A673 (cell line): ENCODE measurements around the gene GADL1.

Source experiments
- CTCF ChIP-seq: fragments of 300-800, 200-600 bp; sonication (generic); conservative IDR thresholded peaks from 2 replicates; pipeline ENCODE4 v1.5.1; 2017; ENCODE audit warnings: low read depth, mild to moderate bottlenecking, antibody characterized with exemption, low read length, moderate library complexity, mixed read lengths
- EZH2 ChIP-seq: fragments of 200-600 bp; sonication (generic); IDR thresholded peaks from 2 replicates; pipeline ENCODE4 v1.6.1; 2017; ENCODE audit warnings: borderline replicate concordance, low read depth, mild to moderate bottlenecking, mixed read lengths, antibody characterized with exemption, low read length; ENCODE audit not compliant: poor library complexity, severe bottlenecking

GRCh38 chr3:30847592-30847991 is 46.9 kb downstream of the GADL1 start:
- TF ChIP-seq CTCF (no peak), EZH2 (no peak)
